A673 (cell line): ENCODE measurements around the gene CP.

ENCODE experiments used
- CTCF ChIP-seq: fragments of 300-800, 200-600 bp; sonication (generic); conservative IDR thresholded peaks from 2 replicates; pipeline ENCODE4 v1.5.1; 2017; ENCODE audit warnings: low read depth, mild to moderate bottlenecking, antibody characterized with exemption, low read length, moderate library complexity, mixed read lengths
- EZH2 ChIP-seq: fragments of 200-600 bp; sonication (generic); IDR thresholded peaks from 2 replicates; pipeline ENCODE4 v1.6.1; 2017; ENCODE audit warnings: borderline replicate concordance, low read depth, mild to moderate bottlenecking, mixed read lengths, antibody characterized with exemption, low read length; ENCODE audit not compliant: poor library complexity, severe bottlenecking

GRCh38 chr3:149227591-149228268 lies 6.1 kb upstream of the CP start:
- TF ChIP-seq CTCF = no peak
- TF ChIP-seq EZH2 = no peak
